Measurements from ENCODE around the gene DNAJB14. TPM values are rescaled to one million over a fixed set of nuclear protein-coding genes. Genes with fewer than 3 reads are reported as not detected.

DNAJB14 gene
- total RNA-seq, 1 donor from 2014 or later, result 35.9 TPM

GRCh38 chr4:99947190-99947578, 766 bp upstream of the DNAJB14 start:
- no peak overlapping the region for H3K4me3 Mint-ChIP-seq (ENCODE audit: unreplicated experiment)
- no peaks in the 10 kb centered on the region for H3K36me3 Mint-ChIP-seq (ENCODE audit: unreplicated experiment)
- H3K4me1 Mint-ChIP-seq (ENCODE audit: low read depth, unreplicated experiment), result peaks cover 7% of the 10 kb centered on the region
- DNase-seq, result no peak
- peak overlapping the region; percentile 92 for H3K27ac Mint-ChIP-seq (ENCODE audit: unreplicated experiment)
- TF ChIP-seq CTCF (IDR thresholded peaks at IDR 0.05; ENCODE audit: partially characterized antibody, unreplicated experiment), result no peak
- peaks cover 2% of the 10 kb centered on the region for H3K27me3 Mint-ChIP-seq (ENCODE audit: unreplicated experiment)
- peaks cover 6% of the 10 kb centered on the region for H3K9me3 Mint-ChIP-seq (ENCODE audit: unreplicated experiment)

GRCh38 chr4:99945718-99946355, 581 bp downstream of the DNAJB14 start:
- Mint-ChIP-seq H3K4me1 (ENCODE audit: low read depth, unreplicated experiment) (peaks cover 7% of the 10 kb centered on the region), H3K36me3 (ENCODE audit: unreplicated experiment) (no peaks in the 10 kb centered on the region), H3K27ac (ENCODE audit: unreplicated experiment) (peak overlapping the region; percentile 97), H3K27me3 (ENCODE audit: unreplicated experiment) (peaks cover 2% of the 10 kb centered on the region), H3K4me3 (ENCODE audit: unreplicated experiment) (peak overlapping the region; percentile 100), H3K9me3 (ENCODE audit: unreplicated experiment) (peaks cover 6% of the 10 kb centered on the region)
- no peak for DNase-seq
- no peak for TF ChIP-seq CTCF (IDR thresholded peaks at IDR 0.05; ENCODE audit: partially characterized antibody, unreplicated experiment)

GRCh38 chr4:99943904-99944437, 2.4 kb downstream of the DNAJB14 start:
- no peak for TF ChIP-seq CTCF (IDR thresholded peaks at IDR 0.05; ENCODE audit: partially characterized antibody, unreplicated experiment)
- no peak for DNase-seq
- no peak overlapping the region for H3K4me3 Mint-ChIP-seq (ENCODE audit: unreplicated experiment)
- H3K36me3 Mint-ChIP-seq (ENCODE audit: unreplicated experiment), result no peaks in the 10 kb centered on the region
- peaks cover 6% of the 10 kb centered on the region for H3K9me3 Mint-ChIP-seq (ENCODE audit: unreplicated experiment)
- H3K27me3 Mint-ChIP-seq (ENCODE audit: unreplicated experiment), result peaks cover 2% of the 10 kb centered on the region
- H3K4me1 Mint-ChIP-seq (ENCODE audit: low read depth, unreplicated experiment), result peaks cover 7% of the 10 kb centered on the region
- H3K27ac Mint-ChIP-seq (ENCODE audit: unreplicated experiment), result no peak overlapping the region

GRCh38 chr4:99938243-99938753, 8.1 kb downstream of the DNAJB14 start:
- H3K9me3 Mint-ChIP-seq (ENCODE audit: unreplicated experiment), result peaks cover 4% of the 10 kb centered on the region
- TF ChIP-seq CTCF (IDR thresholded peaks at IDR 0.05; ENCODE audit: partially characterized antibody, unreplicated experiment), result no peak
- no peak overlapping the region for H3K4me3 Mint-ChIP-seq (ENCODE audit: unreplicated experiment)
- no peaks in the 10 kb centered on the region for H3K36me3 Mint-ChIP-seq (ENCODE audit: unreplicated experiment)
- no peak for DNase-seq
- no peaks in the 10 kb centered on the region for H3K4me1 Mint-ChIP-seq (ENCODE audit: low read depth, unreplicated experiment)
- no peak overlapping the region for H3K27ac Mint-ChIP-seq (ENCODE audit: unreplicated experiment)
- H3K27me3 Mint-ChIP-seq (ENCODE audit: unreplicated experiment), result peaks cover 2% of the 10 kb centered on the region

GRCh38 chr4:99934891-99935290, 11.5 kb downstream of the DNAJB14 start:
- peaks cover 4% of the 10 kb centered on the region for H3K4me1 Mint-ChIP-seq (ENCODE audit: low read depth, unreplicated experiment)
- H3K9me3 Mint-ChIP-seq (ENCODE audit: unreplicated experiment), result peaks cover 4% of the 10 kb centered on the region
- TF ChIP-seq CTCF (IDR thresholded peaks at IDR 0.05; ENCODE audit: partially characterized antibody, unreplicated experiment), result no peak

More at GRCh38 chr4:99934891-99935290, 11.5 kb downstream of the DNAJB14 start:
- Mint-ChIP-seq H3K36me3 (ENCODE audit: unreplicated experiment) (no peaks in the 10 kb centered on the region), H3K27ac (ENCODE audit: unreplicated experiment) (no peak overlapping the region), H3K4me3 (ENCODE audit: unreplicated experiment) (no peak overlapping the region), H3K27me3 (ENCODE audit: unreplicated experiment) (peaks cover 2% of the 10 kb centered on the region)
- no peak for DNase-seq
